Measurements from ENCODE around the gene TMSB4X. TPM values are rescaled to one million over a fixed set of nuclear protein-coding genes. Genes with fewer than 3 reads are reported as not detected.
A peak's percentile ranks its signal among the peaks of the same experiment; 100 is the strongest.

The TMSB4X gene
- total and polyA plus RNA-seq, 2 of the 4 experiments (the other 2 are of a cell fraction): 4,648 to 11,116 TPM

DNA sequence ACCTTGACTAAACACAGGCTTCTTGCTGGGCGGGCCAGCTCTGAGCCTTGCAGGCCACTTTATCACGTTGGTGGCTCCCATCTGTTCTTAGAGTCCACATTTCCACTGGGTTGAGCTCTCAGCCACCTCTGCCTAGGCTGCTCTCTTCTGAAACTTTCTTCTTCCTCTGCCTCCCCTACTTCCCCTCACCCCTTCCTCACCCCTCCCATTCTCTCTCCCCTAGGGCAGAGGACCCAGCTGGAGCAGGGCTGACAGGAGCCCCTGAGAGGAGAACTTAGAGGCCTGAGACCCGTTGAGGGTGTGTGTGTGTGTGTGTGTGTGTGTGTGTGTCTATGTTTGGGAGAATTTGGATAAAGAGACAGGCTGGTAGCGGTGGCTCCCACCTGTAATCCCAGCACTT, 19.9 kb upstream of the TMSB4X start:
- H4K5ac ChIP-seq (ENCODE audit: low read depth, low read length): no peak overlapping the region
- H3K4ac ChIP-seq (ENCODE audit: low read depth, low read length): peak overlapping the region; percentile 18; the same call in 1 of the 2 replicates
- dilution Hi-C loops (cut with HindIII; ENCODE audit: low sequenced_read_pairs, unreplicated experiment) (no loop called here), in situ Hi-C loops (cut with MboI; ENCODE audit: low sequenced_read_pairs) (loop anchor here (10.0 to 25.0 kb wide), 3 partner anchors 700 to 1082 kb away; partner anchors contain the start of genes GEMIN8, OFD1, TCEANC and TRAPPC2), intact Hi-C loops (cut with micrococcal nuclease) (no loop called here)
- ATAC-seq (ENCODE audit: low read depth) (no peak), DNase-seq (no peak)
- H3K4me3 ChIP-seq (ENCODE audit: insufficient read depth, low read depth, low read length): no peak overlapping the region
- BruUV-seq (replicated peaks): no TSS peak
- peaks cover 12% of the 10 kb centered on the region for H3K9me1 ChIP-seq (ENCODE audit: insufficient read depth, low read length)
- H2BK5ac ChIP-seq (ENCODE audit: low read depth, low read length, poor library complexity, severe bottlenecking): no peak overlapping the region
- peaks cover 15% of the 10 kb centered on the region for H3K4me1 ChIP-seq (ENCODE audit: control insufficient read depth, insufficient read depth, low read length)
- peak overlapping the region; percentile 30 for H3K14ac ChIP-seq (replicated peaks; ENCODE audit: low read depth, low read length)
- peak overlapping the region; percentile 28; the same call in 1 of the 2 replicates for H2AK5ac ChIP-seq (ENCODE audit: low read depth, low read length)
- H3K9ac ChIP-seq (ENCODE audit: low read depth, low read length): no peak overlapping the region
- 100% methylated on average over 1 of the region's 4 CpGs; no CpG with 5 or more reads in 1 of the 2 experiments for WGBS, 2 experiments (ENCODE audit: extremely low coverage in 2 of 2, insufficient read length in 1 of 2)
- H3K27ac ChIP-seq (ENCODE audit: insufficient read depth, low read length): no peak overlapping the region
- H3K9me3 ChIP-seq (ENCODE audit: control insufficient read depth, insufficient read depth, low read length): no peaks in the 10 kb centered on the region
- TF ChIP-seq NFE2L2 (IDR thresholded peaks at IDR 0.05; ENCODE audit: low read depth, low read length) (no peak), FOS (IDR thresholded peaks at IDR 0.05; ENCODE audit: low read depth, low read length) (no peak), RFX5 (IDR thresholded peaks at IDR 0.05; ENCODE audit: low read depth, low read length) (no peak), CHD1 (IDR thresholded peaks at IDR 0.05; ENCODE audit: low read depth, low read length) (no peak)
- no peaks in the 10 kb centered on the region for H4K20me1 ChIP-seq (ENCODE audit: insufficient read depth, low read length)
- H2BK20ac ChIP-seq (ENCODE audit: low read depth, low read length): 0 out of 2 replicates have a peak overlapping the region, but pooled peaks have one; percentile 6
- POLR2A ChIA-PET (ENCODE audit: unreplicated experiment): no interaction called here
- H3K27me3 ChIP-seq (ENCODE audit: control insufficient read depth, insufficient read depth, low read length): no peaks in the 10 kb centered on the region
- H2AFZ ChIP-seq (replicated peaks; ENCODE audit: low read length, poor library complexity): no peak overlapping the region
- no peak overlapping the region for H3K56ac ChIP-seq (ENCODE audit: extremely low read depth, insufficient read depth, low read length)
- no peaks in the 10 kb centered on the region for H3K36me3 ChIP-seq (ENCODE audit: control insufficient read depth, insufficient read depth, low read length)
- no peak overlapping the region for H3K23ac ChIP-seq (ENCODE audit: low read depth, low read length)
- no peak overlapping the region for H4K91ac ChIP-seq (ENCODE audit: insufficient read depth, low read depth, low read length)
- H2BK120ac ChIP-seq (ENCODE audit: low read depth, low read length): peak overlapping the region; percentile 67
- H3K18ac ChIP-seq (ENCODE audit: low read depth, low read length): no peak overlapping the region
- H3K4me2 ChIP-seq (ENCODE audit: low read depth, low read length): no peak overlapping the region
- H2AK9ac ChIP-seq (replicated peaks; ENCODE audit: low read depth, low read length, poor library complexity): no peak overlapping the region
- H2BK15ac ChIP-seq (ENCODE audit: low read depth, low read length): peak overlapping the region; percentile 49; the same call in 1 of the 3 replicates
- CTCF ChIA-PET: interaction anchor here (0.5 to 0.7 kb wide), 3 partner anchors 25 to 398 kb away, joined by 3 read pairs; no protein-coding TSS in a partner anchor
- H4K8ac ChIP-seq (ENCODE audit: low read depth in 2 of 2, low read length in 2 of 2): no peak overlapping the region
- H3K79me1 ChIP-seq (ENCODE audit: low read depth in 1 of 2, low read length in 2 of 2): peaks cover 0 to 11% of the 10 kb centered on the region in 2 experiments; a peak in 2 of 4 replicates
